Endothelial cell of umbilical vein (primary cell): ENCODE results near the gene CERK. TPM values are rescaled to one million over a fixed set of nuclear protein-coding genes. Genes with fewer than 3 reads are reported as not detected.

ENCODE experiments used
- BruUV-seq: library from RNA; stranded (reverse); fragments of 400-500 nt; replicated peaks from 2 replicates; lab custom pipeline; 2021; lab: Mats Ljungman, UMichigan
- CTCF ChIA-PET: fragments of 300-600, 350-600 bp; sonication (Branson Sonifier 250); formaldehyde crosslinking; loops from one replicate; lab custom pipeline; 2021; ENCODE audit warnings: antibody characterized with exemption, inconsistent platforms; lab: Charles Lee
- POLR2A ChIA-PET: fragments of 300-600, 350-600 bp; sonication (Branson Sonifier 250); formaldehyde crosslinking; loops from one replicate; lab custom pipeline; 2021; ENCODE audit warnings: antibody characterized with exemption, inconsistent platforms; lab: Charles Lee
- DNase-seq: peaks from one replicate; pipeline ENCODE4 v3.0.0-alpha.2; 2011; ENCODE audit warnings: low read depth, low spot score
- FAIRE-seq: peaks from 2 replicates; lab custom pipeline; 2011; peaks lifted over from hg19 to GRCh38; lab: Jason Lieb, UNC
- H2AFZ ChIP-seq: 2 replicates; pipeline ENCODE4 v1.6.0; 2012; ENCODE audit warnings: low read depth, low read length, control low read depth, inconsistent platforms
- H3K27ac ChIP-seq: 2 replicates; pipeline ENCODE4 v1.5.1; 2011; ENCODE audit warnings: low read depth, mild to moderate bottlenecking, control low read depth, low read length, moderate library complexity; ENCODE audit not compliant: insufficient read depth
- H3K27me3 ChIP-seq, 2 experiments: 2 replicates each; pipeline versions ENCODE4 v1.6.0 to v1.6.1; 2011; ENCODE audit warnings: low read length in 2 of 2, mixed read lengths in 1 of 2; ENCODE audit not compliant: control insufficient read depth in 2 of 2, insufficient read depth in 2 of 2
- H3K36me3 ChIP-seq, 2 experiments: 2 replicates in 1 of 2; 3 replicates in 1 of 2; pipeline ENCODE4 v1.5.1; 2011; ENCODE audit warnings: low read length in 2 of 2, mild to moderate bottlenecking in 1 of 2, moderate library complexity in 1 of 2; ENCODE audit not compliant: control insufficient read depth in 2 of 2, insufficient read depth in 2 of 2; ENCODE audit errors: extremely low read depth in 1 of 2
- H3K4me1 ChIP-seq: 3 replicates; pipeline ENCODE4 v1.5.1; 2011; ENCODE audit warnings: mild to moderate bottlenecking, low read length; ENCODE audit not compliant: control insufficient read depth, insufficient read depth; ENCODE audit errors: extremely low read depth
- H3K4me2 ChIP-seq: 2 replicates; pipeline ENCODE4 v1.6.1; 2011; ENCODE audit warnings: low read length, control low read depth, mixed read lengths; ENCODE audit not compliant: insufficient read depth
- H3K4me3 ChIP-seq, 3 experiments: fragments of 200-600 bp in 1 of 3; sonication (generic), shearing (Covaris generic) in 1 of 3; replicated peaks in 1 of 3; 2 replicates each; pipeline ENCODE4 v1.5.1; 2011 to 2016; ENCODE audit warnings: control low read depth in 3 of 3, low read length in 3 of 3, mild to moderate bottlenecking in 2 of 3, inconsistent platforms in 1 of 3, low read depth in 1 of 3, moderate library complexity in 1 of 3; ENCODE audit not compliant: insufficient read depth in 1 of 3
- H3K79me2 ChIP-seq: 2 replicates; pipeline ENCODE4 v1.6.0; 2012; ENCODE audit warnings: low read length, inconsistent platforms; ENCODE audit not compliant: control insufficient read depth, insufficient read depth
- H3K9ac ChIP-seq: replicated peaks from 2 replicates; pipeline ENCODE3; 2011; ENCODE audit warnings: low read length, control low read depth; ENCODE audit not compliant: insufficient read depth; ENCODE audit errors: extremely low read depth
- H3K9me1 ChIP-seq: replicated peaks from 3 replicates; pipeline ENCODE4 v1.6.0; 2011; ENCODE audit warnings: mild to moderate bottlenecking, low read length; ENCODE audit not compliant: control insufficient read depth, insufficient read depth; ENCODE audit errors: extremely low read depth
- H3K9me3 ChIP-seq: replicated peaks from 2 replicates; pipeline ENCODE4 v1.5.1; 2012; ENCODE audit warnings: low read length, inconsistent platforms; ENCODE audit not compliant: control insufficient read depth, insufficient read depth
- H4K20me1 ChIP-seq: replicated peaks from 2 replicates; pipeline ENCODE3; 2011; ENCODE audit warnings: mild to moderate bottlenecking, low read length; ENCODE audit not compliant: control insufficient read depth, insufficient read depth; ENCODE audit errors: extremely low read depth
- CTCF ChIP-seq, 2 donors: IDR thresholded peaks; 1 replicate in 1 of 2; 2 replicates in 1 of 2; pipeline ENCODE4 v1.5.1; 2011; ENCODE audit warnings: low read length in 2 of 2, mild to moderate bottlenecking in 2 of 2, moderate library complexity in 2 of 2, control low read depth in 1 of 2, inconsistent platforms in 1 of 2, low read depth in 1 of 2; ENCODE audit not compliant: insufficient read depth in 1 of 2; ENCODE audit errors: extremely low read depth in 1 of 2
- EZH2 ChIP-seq: IDR thresholded peaks from 2 replicates; pipeline ENCODE4 v1.6.1; 2012; ENCODE audit warnings: borderline replicate concordance, low read depth, mild to moderate bottlenecking, moderate library complexity, low read length, inconsistent platforms; ENCODE audit not compliant: severe bottlenecking
- FOS ChIP-seq: IDR thresholded peaks from 2 replicates; pipeline ENCODE4 v1.6.1; 2011; ENCODE audit warnings: mild to moderate bottlenecking, low read length, moderate library complexity, borderline replicate concordance; ENCODE audit not compliant: insufficient read depth
- GATA2 ChIP-seq: IDR thresholded peaks from 2 replicates; pipeline ENCODE4 v1.7.0; 2011; ENCODE audit warnings: low read depth, mild to moderate bottlenecking, moderate library complexity, mixed read lengths, low read length; ENCODE audit not compliant: insufficient read length, insufficient read depth
- JUN ChIP-seq: IDR thresholded peaks from 2 replicates; pipeline ENCODE4 v1.6.1; 2011; ENCODE audit warnings: borderline replicate concordance, low read depth; ENCODE audit not compliant: insufficient read length, insufficient read depth
- MAX ChIP-seq: IDR thresholded peaks from 2 replicates; pipeline ENCODE4 v1.6.1; 2011; ENCODE audit not compliant: insufficient read depth, insufficient read length
- MYC ChIP-seq: IDR thresholded peaks from one replicate; pipeline ENCODE4 v1.6.1; 2011; ENCODE audit warnings: mild to moderate bottlenecking, low read depth, low read length
- POLR2A ChIP-seq: IDR thresholded peaks from 2 replicates; pipeline ENCODE4 v1.6.1; 2012; ENCODE audit warnings: low read depth, mild to moderate bottlenecking, control low read depth, low read length
- POLR2AphosphoS5 ChIP-seq: IDR thresholded peaks from 2 replicates; pipeline ENCODE4 v1.6.1; 2012; ENCODE audit warnings: low read depth, mild to moderate bottlenecking, control low read depth, low read length, moderate library complexity; ENCODE audit not compliant: insufficient read depth
- dilution Hi-C: fragments of 300-500 bp; cut with MboI; formaldehyde crosslinking; loops from one replicate; pipeline ENCODE4 v1.15.0; 2019; ENCODE audit warnings: low sequenced_read_pairs; ENCODE audit not compliant: extremely low pct_ligation_motif_present
- intact Hi-C: fragments of 100-400 bp; cut with micrococcal nuclease; formaldehyde crosslinking; loops from one replicate; pipeline ENCODE4 v1.10.0; 2022
- polyA plus RNA-seq, 4 experiments: library from polyadenylated mRNA; depleted of rRNA in 3 of 4; stranded (reverse) in 3 of 4; unstranded in 1 of 4; fragments of >200 nt; gene quantifications; 2 replicates each; pipeline versions ENCODE4 v1.2.1 to v1.2.3, GENCODE V29; 2011 to 2012; ENCODE audit warnings: missing spikeins in 1 of 4
- total RNA-seq: library from RNA; stranded (reverse); gene quantifications from 2 replicates; pipeline ENCODE4 v1.2.3, GENCODE V29; 2021

Gene CERK
- total and polyA plus RNA-seq, 2 donors (not counting 3 experiments of a cell fraction or from before 2014, with no cell fraction given) = 61.1 to 88.0 TPM

GRCh38 chr22:46655861-46656608 is 82.0 kb downstream of the CERK start:
- intact Hi-C loops = no loop called here
- H3K9me3 ChIP-seq = no peaks in the 10 kb centered on the region
- CTCF ChIA-PET = no interaction called here
- no peak overlapping the region for H3K27ac ChIP-seq
- POLR2A ChIA-PET = no interaction called here
- no peaks in the 10 kb centered on the region for H3K79me2 ChIP-seq
- FAIRE-seq (no peak), DNase-seq (no peak)
- H3K4me1 ChIP-seq = peaks cover 3% of the 10 kb centered on the region
- H4K20me1 ChIP-seq = no peaks in the 10 kb centered on the region
- no peak for TF ChIP-seq EZH2
- TF ChIP-seq FOS = no peak
- TF ChIP-seq POLR2AphosphoS5 = no peak
- TF ChIP-seq POLR2A = no peak
- no peak for TF ChIP-seq GATA2
- no peak for TF ChIP-seq JUN
- TF ChIP-seq CTCF (IDR thresholded peaks at IDR 0.05; ENCODE audit: extremely low read depth in 1 of 2, insufficient read depth in 1 of 2, low read depth in 1 of 2, low read length in 2 of 2) = no peak
- no peak for TF ChIP-seq MYC
- no peak for TF ChIP-seq MAX
- no peak overlapping the region for H2AFZ ChIP-seq
- no peak overlapping the region for H3K4me3 ChIP-seq
- H3K4me2 ChIP-seq = no peak overlapping the region
- dilution Hi-C loops = no loop called here
- H3K9ac ChIP-seq = no peak overlapping the region
- H3K27me3 ChIP-seq = no peaks in the 10 kb centered on the region
- H3K9me1 ChIP-seq = no peaks in the 10 kb centered on the region
- no peaks in the 10 kb centered on the region for H3K36me3 ChIP-seq
- BruUV-seq = no TSS peak
